Activated CD4-positive, alpha-beta T cell treated with anti-CD3 and anti-CD28 coated beads, Interleukin-10, Interleukin-2, amounts not matched to agents 100 ng/mL and 50 ng/mL, durations not matched to agents 16 hours and 8 hours (primary cell): ENCODE results near the gene CLSTN2.

ENCODE experiments used
- DNase-seq: peaks from one replicate; pipeline ENCODE4 v3.0.0-alpha.2; 2020

CLSTN2 gene

GRCh38 chr3:140296796-140297352, 361.9 kb downstream of the CLSTN2 start:
- DNase-seq: no peak

DNA sequence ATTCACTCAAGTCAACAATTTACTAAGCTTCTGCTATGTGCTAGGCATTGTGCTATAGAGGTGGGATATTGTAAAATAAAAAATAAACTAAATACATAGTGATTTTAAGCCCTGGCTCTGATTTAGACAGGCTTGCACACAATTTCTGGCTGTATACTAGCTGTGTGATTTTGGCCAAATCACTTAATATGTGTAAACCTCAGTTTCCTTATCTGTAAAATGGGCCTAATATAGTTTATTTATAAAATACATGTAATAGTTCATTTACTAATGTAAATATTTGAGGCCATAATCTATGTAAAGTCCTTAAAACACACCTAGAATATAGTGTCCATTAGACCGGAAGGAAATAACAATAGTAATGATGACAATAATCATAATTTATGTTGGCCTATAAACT, 363.1 kb downstream of the CLSTN2 start:
- DNase-seq: no peak

GRCh38 chr3:140298569-140299070, 363.6 kb downstream of the CLSTN2 start:
- DNase-seq: no peak

GRCh38 chr3:140303875-140304274, 368.9 kb downstream of the CLSTN2 start:
- DNase-seq: peak; percentile 1

DNA sequence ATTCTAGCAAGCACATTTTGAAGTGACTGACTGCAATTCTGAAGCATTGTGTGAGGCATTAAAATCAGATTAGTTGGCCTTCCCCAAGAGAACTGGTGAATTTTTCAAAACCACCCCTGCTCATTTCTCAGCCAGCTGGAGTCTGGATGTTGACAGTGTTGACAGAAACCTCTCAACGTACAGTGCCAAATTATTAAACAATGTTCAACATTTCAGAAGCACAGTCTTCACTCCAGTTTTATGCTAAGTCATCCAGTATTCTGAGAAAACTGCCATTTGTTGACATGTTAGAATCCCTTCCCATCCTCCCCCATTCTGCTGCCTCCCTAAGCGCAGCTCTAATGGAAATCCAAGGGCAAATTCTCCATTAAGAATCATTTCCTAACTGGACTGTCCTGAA, 373.6 kb downstream of the CLSTN2 start:
- DNase-seq: no peak

GRCh38 chr3:140311428-140311827, 376.4 kb downstream of the CLSTN2 start:
- DNase-seq: no peak

- no peak for DNase-seq
Measured at GRCh38 chr3:140315955-140316354, 381.0 kb downstream of the CLSTN2 start.

- no peak for DNase-seq
Measured at GRCh38 chr3:140316466-140316865, 381.5 kb downstream of the CLSTN2 start.

DNA sequence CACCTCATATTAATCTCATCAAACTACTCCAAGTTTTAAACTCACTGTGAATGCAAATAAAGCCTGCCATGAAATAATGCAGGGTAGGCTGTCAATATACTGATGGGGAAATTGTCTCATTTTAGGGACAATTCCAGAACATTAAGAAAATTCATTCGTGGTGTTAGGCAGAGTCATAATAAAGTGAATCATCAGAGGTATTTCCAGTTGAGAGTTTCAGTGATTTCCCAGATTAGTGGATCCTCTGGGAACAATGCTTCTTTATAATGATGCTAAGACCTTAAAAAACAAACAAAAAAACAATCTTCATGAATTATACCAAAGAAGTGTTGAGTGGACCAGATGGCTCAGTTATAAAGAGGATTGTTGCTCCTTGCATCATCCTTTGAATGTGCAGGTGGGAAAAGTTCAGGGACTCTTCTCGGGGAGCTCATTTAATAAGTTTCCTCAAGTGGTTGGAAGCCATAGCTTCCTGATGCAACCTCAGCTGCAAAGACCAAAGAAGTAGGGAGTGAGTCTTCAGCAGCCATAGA, 381.9 kb downstream of the CLSTN2 start:
- no peak for DNase-seq

- DNase-seq: no peak
Measured at GRCh38 chr3:140319739-140320138, 384.8 kb downstream of the CLSTN2 start.

GRCh38 chr3:140323561-140323960, 388.6 kb downstream of the CLSTN2 start:
- DNase-seq: no peak

DNA sequence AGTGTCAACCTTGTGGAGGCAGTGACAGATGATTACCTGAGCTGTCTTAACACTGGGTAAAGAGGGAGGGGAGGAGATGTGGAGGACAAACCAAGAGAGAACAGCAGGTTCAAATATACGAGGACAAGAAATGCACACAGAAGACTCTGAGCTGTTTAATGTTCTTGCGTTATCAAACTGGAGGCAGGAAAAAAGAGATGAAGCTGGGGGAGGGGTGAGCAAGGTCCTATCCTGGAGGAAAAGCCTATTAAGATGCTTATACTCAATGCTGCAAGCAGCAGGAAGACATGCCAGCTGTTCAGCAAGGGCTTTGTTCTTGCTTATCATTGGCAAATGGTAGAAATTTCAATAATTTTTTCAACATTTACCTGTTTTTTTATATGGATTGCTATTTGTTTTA, 397.1 kb downstream of the CLSTN2 start:
- DNase-seq: no peak

DNA sequence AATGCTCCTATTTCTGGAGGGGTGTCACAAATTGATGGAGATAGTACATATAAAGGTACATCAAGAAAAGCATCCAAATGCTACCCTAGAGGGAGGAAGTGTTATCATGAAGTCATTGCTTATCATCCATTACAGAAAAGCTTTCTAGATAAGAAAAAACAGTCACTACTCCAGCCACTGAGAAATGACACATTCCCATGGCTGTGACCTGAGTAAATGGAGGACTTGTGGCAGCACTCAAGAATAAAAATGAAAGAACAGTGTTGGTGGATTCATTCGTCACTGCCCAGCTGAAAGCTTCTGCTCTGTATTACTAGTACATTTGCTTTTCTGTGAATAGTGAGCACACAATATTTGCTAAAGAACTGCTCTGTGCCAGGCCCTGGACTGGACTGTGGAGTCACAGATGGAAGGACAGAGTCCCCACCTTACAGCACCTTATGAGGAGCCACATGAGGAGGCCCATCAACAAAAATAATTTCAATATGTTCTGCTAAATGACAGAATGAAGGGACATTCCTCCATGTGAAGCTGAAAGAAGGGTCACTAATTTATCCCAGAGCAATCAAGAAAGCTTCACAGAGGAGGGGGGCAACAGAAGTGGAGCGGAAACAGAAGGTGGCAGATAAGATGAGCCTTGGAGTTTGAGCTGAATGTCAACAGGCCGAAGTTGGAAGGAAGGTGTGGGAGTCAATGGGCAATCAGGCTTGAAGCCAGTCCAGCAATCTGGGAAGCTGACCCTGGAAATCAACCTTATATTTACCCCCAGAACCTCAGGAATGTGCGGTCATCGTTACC, 399.3 kb downstream of the CLSTN2 start:
- no peak for DNase-seq

DNA sequence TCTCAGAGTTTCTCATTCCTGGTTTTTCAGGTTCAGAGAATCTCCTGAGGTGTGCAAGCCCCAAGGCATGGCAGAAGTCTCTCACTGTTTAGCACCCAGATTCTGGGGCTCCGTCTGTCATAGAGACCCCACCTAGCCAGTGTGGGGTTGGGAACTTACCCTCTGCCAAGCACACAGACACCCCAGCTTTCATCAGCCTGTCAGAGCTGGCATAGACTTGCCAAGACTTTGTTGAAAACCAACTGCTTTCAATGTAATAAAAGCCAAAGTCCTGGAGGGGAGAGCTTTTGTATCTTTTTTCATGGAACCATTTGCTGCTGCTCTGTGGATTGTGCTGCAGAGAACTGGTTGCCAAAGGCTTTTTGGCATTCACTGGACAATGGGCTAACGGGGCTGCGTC, 401.5 kb downstream of the CLSTN2 start:
- no peak for DNase-seq

DNA sequence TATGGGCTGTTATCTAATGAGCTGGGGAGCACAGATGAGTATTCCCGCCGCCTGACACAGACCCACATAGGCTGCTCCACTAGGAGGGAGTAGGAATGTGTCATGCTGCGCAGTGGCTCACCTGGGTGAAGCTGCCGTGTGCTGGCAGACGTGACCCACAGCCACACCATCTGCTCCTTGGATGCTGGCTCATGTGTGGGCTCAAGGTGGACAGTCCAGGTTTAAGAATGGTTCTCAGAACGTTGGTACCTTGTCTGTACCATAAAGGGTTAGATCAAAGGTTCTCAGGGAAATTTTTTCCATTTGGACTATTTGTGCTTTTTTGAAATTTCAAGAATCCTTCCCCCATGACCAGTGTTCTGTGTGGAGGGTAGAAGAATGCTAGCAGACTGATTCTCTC, 403.9 kb downstream of the CLSTN2 start:
- no peak for DNase-seq

DNA sequence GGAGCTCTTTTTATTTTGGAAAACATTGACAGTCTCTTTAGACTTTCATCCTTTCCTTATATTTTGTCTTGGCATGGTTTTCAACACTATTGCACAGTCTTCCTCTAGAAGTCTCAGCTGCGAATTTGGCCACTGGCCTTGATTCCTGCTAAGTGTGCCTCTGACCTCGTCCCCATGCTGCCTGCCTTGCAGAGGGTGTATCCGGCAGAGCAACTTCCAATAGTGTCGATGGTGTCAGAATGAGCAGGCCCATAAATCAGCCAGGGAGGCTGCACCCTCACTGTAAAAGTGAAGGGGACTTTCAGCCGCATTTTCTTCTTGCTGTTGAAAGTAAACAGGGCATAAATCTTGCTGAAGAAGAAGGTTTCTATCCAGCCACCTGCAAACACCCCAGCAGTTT, 406.2 kb downstream of the CLSTN2 start:
- DNase-seq: no peak

GRCh38 chr3:140341817-140342403, 406.9 kb downstream of the CLSTN2 start:
- no peak for DNase-seq

- no peak for DNase-seq
Measured at GRCh38 chr3:140342668-140343067, 407.7 kb downstream of the CLSTN2 start.

GRCh38 chr3:140343211-140344081, 408.5 kb downstream of the CLSTN2 start:
- no peak for DNase-seq

DNA sequence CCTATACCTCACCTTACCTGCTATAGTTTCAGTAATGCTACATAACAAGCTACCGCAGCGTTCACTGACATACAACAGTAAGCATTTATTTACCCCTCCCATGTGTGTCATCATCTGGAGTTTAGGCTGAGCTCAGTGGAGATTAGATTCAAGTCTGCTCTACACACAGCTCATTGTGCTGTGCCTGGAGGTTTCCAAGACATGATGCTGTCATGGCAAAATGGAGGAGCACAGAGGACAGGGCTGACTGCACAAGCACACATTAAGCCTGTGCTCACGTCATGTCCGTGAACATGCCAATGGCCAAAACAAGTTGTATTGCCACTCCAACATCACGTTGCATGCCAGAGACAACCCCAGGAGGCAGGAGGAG, 409.1 kb downstream of the CLSTN2 start:
- no peak for DNase-seq

GRCh38 chr3:140344601-140345205, 409.7 kb downstream of the CLSTN2 start:
- DNase-seq: no peak

- DNase-seq: no peak
Measured at GRCh38 chr3:140347151-140347550, 412.2 kb downstream of the CLSTN2 start.

DNA sequence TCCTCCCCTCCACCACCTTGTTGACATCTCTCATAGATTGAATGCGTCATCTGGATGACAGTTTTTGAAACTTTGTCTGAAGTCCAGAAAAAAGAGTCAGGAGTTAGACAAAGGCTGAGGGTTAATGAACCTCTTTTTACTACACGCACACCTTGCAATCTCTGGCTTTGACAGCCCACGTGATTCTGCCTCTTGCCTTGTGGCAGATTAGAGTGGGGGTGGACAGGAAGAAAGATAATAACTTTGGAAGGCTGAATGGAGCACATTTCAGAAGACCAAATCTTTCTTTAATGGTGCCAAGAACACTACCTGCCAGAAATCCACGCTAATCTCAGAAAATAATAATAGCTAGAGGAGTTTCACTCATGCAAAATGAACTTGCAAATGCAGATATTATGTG, 415.0 kb downstream of the CLSTN2 start:
- DNase-seq: no peak
